ENCODE results near the gene CNGB1.

DNA sequence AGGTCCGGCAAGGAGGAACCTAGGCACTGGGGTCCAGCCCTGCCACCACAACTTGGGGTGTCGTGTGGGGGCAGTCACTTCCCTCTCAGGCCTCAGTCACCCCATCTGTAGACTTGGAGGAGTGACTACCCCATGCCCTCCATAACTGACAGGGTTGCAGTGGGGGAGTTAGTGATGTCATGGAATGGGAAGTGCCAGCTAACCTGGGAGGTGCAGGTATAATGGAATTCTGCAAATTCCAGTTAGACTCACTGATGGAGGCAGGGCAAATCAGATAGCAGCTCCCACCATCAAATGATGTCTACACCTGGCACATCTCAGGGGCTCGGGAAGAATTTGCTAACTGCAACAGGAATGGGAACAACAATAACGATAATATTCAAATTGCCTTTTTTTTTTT lies 72.9 kb downstream of the CNGB1 start:
- TF ChIP-seq CEBPB (IDR thresholded peaks at IDR 0.05), result no peak
- no peak for TF ChIP-seq EP300 (IDR thresholded peaks at IDR 0.05; ENCODE audit: borderline replicate concordance)
- no peak for TF ChIP-seq NFIC (IDR thresholded peaks at IDR 0.05)
- TF ChIP-seq YY1 (IDR thresholded peaks at IDR 0.05; ENCODE audit: low read depth), result no peak
- no peak for TF ChIP-seq FOXM1 (IDR thresholded peaks at IDR 0.05; ENCODE audit: borderline replicate concordance, low read depth)
- no peak for TF ChIP-seq TCF12 (IDR thresholded peaks at IDR 0.05; ENCODE audit: low read depth)
- TF ChIP-seq TAF1 (IDR thresholded peaks at IDR 0.05; ENCODE audit: low read depth), result no peak
- no peak for TF ChIP-seq RAD21 (IDR thresholded peaks at IDR 0.05; ENCODE audit: low read depth)
